ENCODE measurements around the gene ITM2C. TPM values are rescaled to one million over a fixed set of nuclear protein-coding genes. Genes with fewer than 3 reads are reported as not detected.

ITM2C gene
- total RNA-seq, 1 donor from 2014 or later: 195 TPM

- no peak for DNase-seq (ENCODE audit: low spot score)
Measured at GRCh38 chr2:230925879-230926765, 61.4 kb downstream of the ITM2C start.

GRCh38 chr2:230927711-230928341 is 63.1 kb downstream of the ITM2C start:
- no peak for DNase-seq (ENCODE audit: low spot score)

Other genes starting within 250 kb of the ITM2C start
- gene CAB39, start 152.1 kb upstream of the ITM2C start, total RNA-seq: 73.8 TPM
- gene GPR55, start 60.3 kb downstream of the ITM2C start, total RNA-seq: 0.37 TPM
- gene SPATA3, start 131.2 kb downstream of the ITM2C start, total RNA-seq: not detected
- 34.2 TPM for gene C2orf72, start 172.6 kb downstream of the ITM2C start, total RNA-seq
- gene PSMD1, start 191.9 kb downstream of the ITM2C start, total RNA-seq: 55.6 TPM

Measured in mucosa of gallbladder (tissue), 1 donor.